Activated CD4-positive, alpha-beta T cell treated with anti-CD3 and anti-CD28 coated beads, Interleukin-2, amount 50 U/mL, for 1 hour (primary cell): ENCODE measurements around the gene DNAAF5.
"Not testable (repeated sequence)": the region's sequence is repeated elsewhere in the genome, so short reads cannot be mapped to it uniquely, and the experiment has no call there.

ENCODE experiments used
- DNase-seq: peaks from one replicate; pipeline ENCODE4 v3.0.0-alpha.2; 2020

The DNAAF5 gene

GRCh38 chr7:748446-748845, 21.9 kb downstream of the DNAAF5 start:
- DNase-seq, result no peak

GRCh38 chr7:749140-749551, 22.6 kb downstream of the DNAAF5 start:
- no peak for DNase-seq

GRCh38 chr7:750111-750905, 23.8 kb downstream of the DNAAF5 start:
- no peak for DNase-seq

GRCh38 chr7:751826-752225, 25.3 kb downstream of the DNAAF5 start:
- no peak for DNase-seq

- not testable (repeated sequence) for DNase-seq
Observed at GRCh38 chr7:752256-752655, 25.8 kb downstream of the DNAAF5 start.

GRCh38 chr7:753190-753589, 26.7 kb downstream of the DNAAF5 start:
- no peak for DNase-seq

- no peak for DNase-seq
Observed at GRCh38 chr7:754531-755412, 28.3 kb downstream of the DNAAF5 start.

- no peak for DNase-seq
Observed at GRCh38 chr7:755413-755805, 28.9 kb downstream of the DNAAF5 start.

- no peak for DNase-seq
Observed at GRCh38 chr7:756231-756927, 29.9 kb downstream of the DNAAF5 start.

GRCh38 chr7:756928-757560, 30.5 kb downstream of the DNAAF5 start:
- DNase-seq, result no peak

- no peak for DNase-seq
Observed at GRCh38 chr7:757741-758163, 31.3 kb downstream of the DNAAF5 start.

- DNase-seq, result no peak
Observed at GRCh38 chr7:759569-759968, 33.1 kb downstream of the DNAAF5 start.

GRCh38 chr7:760006-760405, 33.5 kb downstream of the DNAAF5 start:
- no peak for DNase-seq

- no peak for DNase-seq
Observed at GRCh38 chr7:761101-761500, 34.6 kb downstream of the DNAAF5 start.

- DNase-seq, result no peak
Observed at GRCh38 chr7:761631-762030, 35.1 kb downstream of the DNAAF5 start.

GRCh38 chr7:762885-763284, 36.4 kb downstream of the DNAAF5 start:
- DNase-seq, result no peak

GRCh38 chr7:763762-764161, 37.3 kb downstream of the DNAAF5 start:
- DNase-seq, result no peak

GRCh38 chr7:765383-765782, 38.9 kb downstream of the DNAAF5 start:
- DNase-seq, result no peak

- DNase-seq, result no peak
Observed at GRCh38 chr7:767580-767940, 41.1 kb downstream of the DNAAF5 start.

- no peak for DNase-seq
Observed at GRCh38 chr7:767941-768731, 41.6 kb downstream of the DNAAF5 start.

GRCh38 chr7:768881-769504, 42.5 kb downstream of the DNAAF5 start:
- DNase-seq, result no peak

- DNase-seq, result no peak
Observed at GRCh38 chr7:770336-770735, 43.8 kb downstream of the DNAAF5 start.
